WTC11 (cell line): ENCODE results near the gene SMPX. TPM values are rescaled to one million over a fixed set of nuclear protein-coding genes. Genes with fewer than 3 reads are reported as not detected.

ENCODE experiments used
- ATAC-seq: fragments of 200-7000 bp; cut with Tn5 transposase; 2 replicates; pipeline ENCODE4 v1.10.0; 2021; ENCODE audit warnings: mild to moderate bottlenecking, moderate library complexity
- CTCF ChIA-PET: fragments of 300-600 bp; sonication (Branson Sonifier 250); formaldehyde crosslinking; loops from one replicate; lab custom pipeline; 2021; ENCODE audit warnings: antibody characterized with exemption; lab: Charles Lee
- POLR2A ChIA-PET: fragments of 350-600 bp; sonication (Branson Sonifier 250); formaldehyde crosslinking; loops from one replicate; lab custom pipeline; 2021; ENCODE audit warnings: antibody characterized with exemption; lab: Charles Lee
- DNase-seq: peaks from one replicate; pipeline ENCODE4 v3.0.0; 2021; ENCODE audit warnings: low spot score
- H3K27ac Mint-ChIP-seq: 2 replicates; pipeline ENCODE4 v1.8.0; 2021; ENCODE audit warnings: mixed read lengths
- H3K27me3 Mint-ChIP-seq: 2 replicates; pipeline ENCODE4 v1.8.0; 2021; ENCODE audit warnings: low read depth, mild to moderate bottlenecking, moderate library complexity, mixed read lengths
- H3K36me3 Mint-ChIP-seq: 2 replicates; pipeline ENCODE4 v1.8.0; 2021; ENCODE audit warnings: mixed read lengths
- H3K4me1 Mint-ChIP-seq: 2 replicates; pipeline ENCODE4 v1.8.0; 2022; ENCODE audit warnings: mixed read lengths
- H3K4me3 Mint-ChIP-seq: 2 replicates; pipeline ENCODE4 v1.8.0; 2021; ENCODE audit warnings: mild to moderate bottlenecking, moderate library complexity, mixed read lengths
- H3K9me3 Mint-ChIP-seq: 2 replicates; pipeline ENCODE4 v1.8.0; 2021; ENCODE audit warnings: mixed read lengths
- FOXJ3 ChIP-seq: sonication (generic); formaldehyde crosslinking; IDR thresholded peaks from 2 replicates; pipeline ENCODE4 v1.9.0; 2021; ENCODE audit warnings: missing genetic modification reagents, mild to moderate bottlenecking, borderline replicate concordance
- FOXP1 ChIP-seq: sonication (generic); formaldehyde crosslinking; IDR thresholded peaks from 2 replicates; pipeline ENCODE4 v1.8.0; 2022; ENCODE audit warnings: missing genetic modification reagents, mild to moderate bottlenecking, moderate library complexity, borderline replicate concordance
- GABPB1 ChIP-seq: sonication (generic); formaldehyde crosslinking; IDR thresholded peaks from 2 replicates; pipeline ENCODE4 v1.8.1; 2023; ENCODE audit warnings: mild to moderate bottlenecking, missing genetic modification reagents
- GTF2I ChIP-seq: fragments of 250-450 bp; sonication (Bioruptor Pico); conservative IDR thresholded peaks from 2 replicates; pipeline ENCODE4 v1.4.0; 2021; ENCODE audit warnings: mild to moderate bottlenecking
- JAZF1 ChIP-seq: fragments of 250-450 bp; sonication (Bioruptor Pico); IDR thresholded peaks from 2 replicates; pipeline ENCODE4 v1.9.0; 2021; ENCODE audit warnings: moderate library complexity, mild to moderate bottlenecking, inconsistent platforms
- NFYB ChIP-seq: sonication (generic); formaldehyde crosslinking; conservative IDR thresholded peaks from 2 replicates; pipeline ENCODE4 v1.8.0; 2022; ENCODE audit warnings: low read depth, missing genetic modification reagents
- NR3C1 ChIP-seq: sonication (generic); formaldehyde crosslinking; conservative IDR thresholded peaks from 2 replicates; pipeline ENCODE4 v1.8.1; 2023; ENCODE audit warnings: low read depth, mild to moderate bottlenecking, missing genetic modification reagents
- SP1 ChIP-seq: sonication (generic); formaldehyde crosslinking; conservative IDR thresholded peaks from 2 replicates; pipeline ENCODE4 v1.8.1; 2022; ENCODE audit warnings: missing genetic modification reagents
- TEAD1 ChIP-seq: sonication (generic); formaldehyde crosslinking; IDR thresholded peaks from 2 replicates; pipeline ENCODE4 v1.8.0; 2022; ENCODE audit warnings: mild to moderate bottlenecking, missing genetic modification reagents
- ZNF219 ChIP-seq: sonication (generic); formaldehyde crosslinking; IDR thresholded peaks from 2 replicates; pipeline ENCODE4 v1.8.0; 2023; ENCODE audit warnings: missing genetic modification reagents, mild to moderate bottlenecking, borderline replicate concordance
- ZNF232 ChIP-seq: sonication (generic); formaldehyde crosslinking; IDR thresholded peaks from 2 replicates; pipeline ENCODE4 v1.8.0; 2022; ENCODE audit warnings: mild to moderate bottlenecking, missing genetic modification reagents
- ZNF396 ChIP-seq: fragments of 250-450 bp; sonication (Bioruptor Pico); IDR thresholded peaks from 2 replicates; pipeline ENCODE4 v1.8.0; 2021; ENCODE audit warnings: mild to moderate bottlenecking, moderate library complexity, borderline replicate concordance
- ZNF416 ChIP-seq: fragments of 250-450 bp; sonication (Bioruptor Pico); IDR thresholded peaks from 2 replicates; pipeline ENCODE4 v1.9.0; 2021; ENCODE audit warnings: mild to moderate bottlenecking, inconsistent platforms
- total RNA-seq: library from RNA; stranded (reverse); gene quantifications from 3 replicates; pipeline ENCODE4 v1.2.3, GENCODE V29; 2021
- TF ChIP-seq, protein P1 (sequence below): sonication (generic); formaldehyde crosslinking; IDR thresholded peaks from 2 replicates; pipeline ENCODE4 v1.8.1; 2022; ENCODE audit warnings: mild to moderate bottlenecking, missing genetic modification reagents, moderate library complexity, borderline replicate concordance
- TF ChIP-seq, protein P2 (sequence below): fragments of 250-450 bp; sonication (Bioruptor Pico); IDR thresholded peaks from 2 replicates; pipeline ENCODE4 v1.8.0; 2021; ENCODE audit warnings: mild to moderate bottlenecking
- TF ChIP-seq, protein P3 (sequence below): sonication (generic); formaldehyde crosslinking; IDR thresholded peaks from 2 replicates; pipeline ENCODE4 v1.8.1; 2022; ENCODE audit warnings: low read depth, missing genetic modification reagents, borderline replicate concordance
- TF ChIP-seq, protein P4 (sequence below): fragments of 250-450 bp; sonication (Bioruptor Pico); IDR thresholded peaks from 2 replicates; pipeline ENCODE4 v1.9.0; 2021; ENCODE audit warnings: moderate library complexity, mild to moderate bottlenecking, inconsistent platforms, borderline replicate concordance
- TF ChIP-seq, protein P5 (sequence below): sonication (generic); formaldehyde crosslinking; IDR thresholded peaks from 2 replicates; pipeline ENCODE4 v1.8.1; 2023; ENCODE audit warnings: mild to moderate bottlenecking, missing genetic modification reagents, moderate library complexity
- TF ChIP-seq, protein P6 (sequence below): sonication (generic); formaldehyde crosslinking; IDR thresholded peaks from 2 replicates; pipeline ENCODE4 v1.8.1; 2023; ENCODE audit warnings: mild to moderate bottlenecking, missing genetic modification reagents
- TF ChIP-seq, protein P7 (sequence below): fragments of 250-450 bp; sonication (Bioruptor Pico); conservative IDR thresholded peaks from 2 replicates; pipeline ENCODE4 v1.9.0; 2021; ENCODE audit warnings: mild to moderate bottlenecking
- TF ChIP-seq, protein P8 (sequence below): fragments of 200-600 bp; IDR thresholded peaks from 2 replicates; pipeline ENCODE4 v1.8.0; 2022; ENCODE audit warnings: antibody characterized with exemption

Gene SMPX
- total RNA-seq, 1 experiment from 2014 or later = not detected

DNA sequence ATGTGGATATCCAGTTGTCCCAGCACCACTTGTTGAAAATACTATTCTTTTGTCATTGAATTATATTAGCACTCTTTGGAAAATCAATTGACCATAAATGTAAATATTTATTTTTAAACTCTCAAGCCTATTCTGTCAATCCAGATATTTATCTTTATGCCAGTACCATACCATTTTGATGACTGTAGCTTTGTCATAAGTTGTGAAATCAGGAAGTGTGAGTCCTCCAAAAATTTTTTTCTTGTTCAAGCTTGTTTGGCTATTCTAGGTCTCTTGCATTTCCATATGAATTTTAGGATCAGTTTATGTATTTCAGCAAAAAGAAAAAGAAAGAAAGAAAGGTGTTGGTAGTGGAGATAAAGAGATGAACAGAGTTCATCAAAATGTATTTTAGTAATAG is 8.2 kb upstream of the SMPX start:
- Mint-ChIP-seq H3K27me3 (no peaks in the 10 kb centered on the region), H3K27ac (no peak overlapping the region), H3K9me3 (peaks cover 9% of the 10 kb centered on the region), H3K36me3 (no peaks in the 10 kb centered on the region), H3K4me1 (peaks cover 2% of the 10 kb centered on the region), H3K4me3 (no peak overlapping the region)
- ATAC-seq (no peak), DNase-seq (no peak)
- CTCF ChIA-PET = no interaction called here
- TF ChIP-seq ZNF232 (CRISPR knock-in tag) (no peak), ZNF396 (CRISPR knock-in tag) (no peak), GTF2I (no peak), SP1 (CRISPR knock-in tag) (no peak), JAZF1 (CRISPR knock-in tag) (no peak), FOXJ3 (no peak)
- TF ChIP-seq, protein P1, sequence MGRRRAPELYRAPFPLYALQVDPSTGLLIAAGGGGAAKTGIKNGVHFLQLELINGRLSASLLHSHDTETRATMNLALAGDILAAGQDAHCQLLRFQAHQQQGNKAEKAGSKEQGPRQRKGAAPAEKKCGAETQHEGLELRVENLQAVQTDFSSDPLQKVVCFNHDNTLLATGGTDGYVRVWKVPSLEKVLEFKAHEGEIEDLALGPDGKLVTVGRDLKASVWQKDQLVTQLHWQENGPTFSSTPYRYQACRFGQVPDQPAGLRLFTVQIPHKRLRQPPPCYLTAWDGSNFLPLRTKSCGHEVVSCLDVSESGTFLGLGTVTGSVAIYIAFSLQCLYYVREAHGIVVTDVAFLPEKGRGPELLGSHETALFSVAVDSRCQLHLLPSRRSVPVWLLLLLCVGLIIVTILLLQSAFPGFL (CRISPR knock-in tag) = no peak
- TF ChIP-seq, protein P2, sequence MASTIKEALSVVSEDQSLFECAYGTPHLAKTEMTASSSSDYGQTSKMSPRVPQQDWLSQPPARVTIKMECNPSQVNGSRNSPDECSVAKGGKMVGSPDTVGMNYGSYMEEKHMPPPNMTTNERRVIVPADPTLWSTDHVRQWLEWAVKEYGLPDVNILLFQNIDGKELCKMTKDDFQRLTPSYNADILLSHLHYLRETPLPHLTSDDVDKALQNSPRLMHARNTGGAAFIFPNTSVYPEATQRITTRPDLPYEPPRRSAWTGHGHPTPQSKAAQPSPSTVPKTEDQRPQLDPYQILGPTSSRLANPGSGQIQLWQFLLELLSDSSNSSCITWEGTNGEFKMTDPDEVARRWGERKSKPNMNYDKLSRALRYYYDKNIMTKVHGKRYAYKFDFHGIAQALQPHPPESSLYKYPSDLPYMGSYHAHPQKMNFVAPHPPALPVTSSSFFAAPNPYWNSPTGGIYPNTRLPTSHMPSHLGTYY (CRISPR knock-in tag) = no peak
- TF ChIP-seq, protein P3, sequence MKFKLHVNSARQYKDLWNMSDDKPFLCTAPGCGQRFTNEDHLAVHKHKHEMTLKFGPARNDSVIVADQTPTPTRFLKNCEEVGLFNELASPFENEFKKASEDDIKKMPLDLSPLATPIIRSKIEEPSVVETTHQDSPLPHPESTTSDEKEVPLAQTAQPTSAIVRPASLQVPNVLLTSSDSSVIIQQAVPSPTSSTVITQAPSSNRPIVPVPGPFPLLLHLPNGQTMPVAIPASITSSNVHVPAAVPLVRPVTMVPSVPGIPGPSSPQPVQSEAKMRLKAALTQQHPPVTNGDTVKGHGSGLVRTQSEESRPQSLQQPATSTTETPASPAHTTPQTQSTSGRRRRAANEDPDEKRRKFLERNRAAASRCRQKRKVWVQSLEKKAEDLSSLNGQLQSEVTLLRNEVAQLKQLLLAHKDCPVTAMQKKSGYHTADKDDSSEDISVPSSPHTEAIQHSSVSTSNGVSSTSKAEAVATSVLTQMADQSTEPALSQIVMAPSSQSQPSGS (CRISPR knock-in tag) = no peak
- TF ChIP-seq, protein P4, sequence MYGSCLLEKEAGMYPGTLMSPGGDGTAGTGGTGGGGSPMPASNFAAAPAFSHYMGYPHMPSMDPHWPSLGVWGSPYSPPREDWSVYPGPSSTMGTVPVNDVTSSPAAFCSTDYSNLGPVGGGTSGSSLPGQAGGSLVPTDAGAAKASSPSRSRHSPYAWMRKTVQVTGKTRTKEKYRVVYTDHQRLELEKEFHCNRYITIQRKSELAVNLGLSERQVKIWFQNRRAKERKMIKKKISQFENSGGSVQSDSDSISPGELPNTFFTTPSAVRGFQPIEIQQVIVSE (CRISPR knock-in tag) = no peak
- TF ChIP-seq, protein P5, sequence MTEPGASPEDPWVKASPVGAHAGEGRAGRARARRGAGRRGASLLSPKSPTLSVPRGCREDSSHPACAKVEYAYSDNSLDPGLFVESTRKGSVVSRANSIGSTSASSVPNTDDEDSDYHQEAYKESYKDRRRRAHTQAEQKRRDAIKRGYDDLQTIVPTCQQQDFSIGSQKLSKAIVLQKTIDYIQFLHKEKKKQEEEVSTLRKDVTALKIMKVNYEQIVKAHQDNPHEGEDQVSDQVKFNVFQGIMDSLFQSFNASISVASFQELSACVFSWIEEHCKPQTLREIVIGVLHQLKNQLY (CRISPR knock-in tag) = no peak
- TF ChIP-seq, protein P6, sequence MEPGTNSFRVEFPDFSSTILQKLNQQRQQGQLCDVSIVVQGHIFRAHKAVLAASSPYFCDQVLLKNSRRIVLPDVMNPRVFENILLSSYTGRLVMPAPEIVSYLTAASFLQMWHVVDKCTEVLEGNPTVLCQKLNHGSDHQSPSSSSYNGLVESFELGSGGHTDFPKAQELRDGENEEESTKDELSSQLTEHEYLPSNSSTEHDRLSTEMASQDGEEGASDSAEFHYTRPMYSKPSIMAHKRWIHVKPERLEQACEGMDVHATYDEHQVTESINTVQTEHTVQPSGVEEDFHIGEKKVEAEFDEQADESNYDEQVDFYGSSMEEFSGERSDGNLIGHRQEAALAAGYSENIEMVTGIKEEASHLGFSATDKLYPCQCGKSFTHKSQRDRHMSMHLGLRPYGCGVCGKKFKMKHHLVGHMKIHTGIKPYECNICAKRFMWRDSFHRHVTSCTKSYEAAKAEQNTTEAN (CRISPR knock-in tag) = no peak
- POLR2A ChIA-PET = no interaction called here

DNA sequence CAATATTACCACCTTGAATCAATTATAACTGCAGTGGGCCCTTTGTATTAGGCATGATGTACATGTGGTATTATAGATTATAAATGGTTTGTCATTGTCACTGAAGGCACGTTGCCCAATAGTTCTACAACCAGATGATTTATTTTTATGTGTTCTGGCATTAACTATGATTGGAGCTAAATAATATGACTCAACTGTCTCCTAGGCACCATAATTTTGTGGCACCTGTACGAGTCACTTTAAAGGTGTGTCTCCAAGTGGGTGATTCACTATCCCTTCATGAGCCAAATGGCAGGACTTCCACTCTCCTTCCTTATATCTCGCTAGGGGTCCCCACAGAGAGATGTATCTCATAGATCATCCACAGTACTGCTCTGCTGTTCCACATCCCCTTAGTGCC is 6.1 kb upstream of the SMPX start:
- CTCF ChIA-PET = no interaction called here
- H3K36me3 Mint-ChIP-seq = no peaks in the 10 kb centered on the region
- no peaks in the 10 kb centered on the region for H3K27me3 Mint-ChIP-seq
- POLR2A ChIA-PET = no interaction called here
- no peak overlapping the region for H3K27ac Mint-ChIP-seq
- no peak for TF ChIP-seq NR3C1 (CRISPR knock-in tag)
- TF ChIP-seq TEAD1 (CRISPR knock-in tag) = no peak
- no peak for TF ChIP-seq ZNF416
- TF ChIP-seq FOXP1 (CRISPR knock-in tag) = no peak
- TF ChIP-seq, protein P2 (CRISPR knock-in tag) = no peak
- TF ChIP-seq ZNF219 (CRISPR knock-in tag) = no peak
- TF ChIP-seq, protein P7, sequence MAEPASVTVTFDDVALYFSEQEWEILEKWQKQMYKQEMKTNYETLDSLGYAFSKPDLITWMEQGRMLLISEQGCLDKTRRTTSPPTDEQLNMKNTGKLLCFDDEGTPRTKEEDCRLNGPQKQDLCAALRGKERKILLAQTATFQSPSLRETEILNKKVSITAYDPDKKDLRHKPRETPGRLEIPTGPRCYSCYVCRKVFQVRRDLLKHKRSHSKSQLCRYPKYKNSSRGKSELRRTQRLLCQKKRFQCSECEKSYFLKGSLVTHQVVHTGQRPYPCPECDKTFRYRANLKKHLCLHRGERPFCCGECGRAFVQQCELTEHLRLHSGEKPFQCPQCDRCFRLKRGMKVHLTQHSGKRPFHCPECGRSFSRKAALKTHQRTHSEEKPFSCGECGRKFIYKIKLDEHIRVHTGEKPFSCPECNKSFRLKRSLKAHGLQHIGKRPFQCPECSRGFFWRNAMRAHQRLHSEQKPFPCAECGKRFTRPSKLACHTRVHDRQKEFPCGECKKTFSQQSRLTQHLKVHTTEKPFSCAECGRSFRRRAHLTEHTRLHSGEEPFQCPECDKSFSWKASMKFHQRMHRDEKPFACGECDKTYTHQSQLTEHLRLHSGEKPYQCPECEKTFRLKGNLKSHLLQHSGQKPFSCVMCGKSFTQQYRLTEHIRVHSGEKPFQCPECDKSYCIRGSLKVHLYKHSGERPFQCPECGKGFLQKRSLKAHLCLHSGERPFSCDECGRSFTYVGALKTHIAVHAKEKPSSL (CRISPR knock-in tag) = no peak
- no peak for TF ChIP-seq GABPB1
- TF ChIP-seq, protein P8, sequence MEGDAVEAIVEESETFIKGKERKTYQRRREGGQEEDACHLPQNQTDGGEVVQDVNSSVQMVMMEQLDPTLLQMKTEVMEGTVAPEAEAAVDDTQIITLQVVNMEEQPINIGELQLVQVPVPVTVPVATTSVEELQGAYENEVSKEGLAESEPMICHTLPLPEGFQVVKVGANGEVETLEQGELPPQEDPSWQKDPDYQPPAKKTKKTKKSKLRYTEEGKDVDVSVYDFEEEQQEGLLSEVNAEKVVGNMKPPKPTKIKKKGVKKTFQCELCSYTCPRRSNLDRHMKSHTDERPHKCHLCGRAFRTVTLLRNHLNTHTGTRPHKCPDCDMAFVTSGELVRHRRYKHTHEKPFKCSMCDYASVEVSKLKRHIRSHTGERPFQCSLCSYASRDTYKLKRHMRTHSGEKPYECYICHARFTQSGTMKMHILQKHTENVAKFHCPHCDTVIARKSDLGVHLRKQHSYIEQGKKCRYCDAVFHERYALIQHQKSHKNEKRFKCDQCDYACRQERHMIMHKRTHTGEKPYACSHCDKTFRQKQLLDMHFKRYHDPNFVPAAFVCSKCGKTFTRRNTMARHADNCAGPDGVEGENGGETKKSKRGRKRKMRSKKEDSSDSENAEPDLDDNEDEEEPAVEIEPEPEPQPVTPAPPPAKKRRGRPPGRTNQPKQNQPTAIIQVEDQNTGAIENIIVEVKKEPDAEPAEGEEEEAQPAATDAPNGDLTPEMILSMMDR = no peak
- no peak for TF ChIP-seq NFYB
- DNase-seq = no peak
- no peak for ATAC-seq
- no peak overlapping the region for H3K4me3 Mint-ChIP-seq
- H3K4me1 Mint-ChIP-seq = no peaks in the 10 kb centered on the region
- peaks cover 7% of the 10 kb centered on the region for H3K9me3 Mint-ChIP-seq
